Measurements from ENCODE around the gene SSR3. TPM values are rescaled to one million over a fixed set of nuclear protein-coding genes. Genes with fewer than 3 reads are reported as not detected.

The SSR3 gene
- total and polyA plus RNA-seq, 2 of the 13 experiments (the other 11 are each of a cell fraction or from before 2014, with no cell fraction given) = 229 to 325 TPM

- no peak overlapping the region for H3K27ac ChIP-seq (ENCODE audit: extremely low read length, insufficient read depth, low read length)
Observed at GRCh38 chr3:156602424-156602823, 47.5 kb upstream of the SSR3 start.

More at GRCh38 chr3:156602424-156602823, 47.5 kb upstream of the SSR3 start:
- 92% methylated on average over 2 of the region's 2 CpGs for WGBS (ENCODE audit: low lambda C conversion rate)
- Histone ChIP-seq H4K20me1 (ENCODE audit: insufficient read depth, low read length) (no peaks in the 10 kb centered on the region), H3K79me2 (ENCODE audit: insufficient read depth, low read length) (no peaks in the 10 kb centered on the region), H3K4me2 (ENCODE audit: low read depth, low read length) (no peak overlapping the region), H3K9me3 (ENCODE audit: low read length) (no peaks in the 10 kb centered on the region), H3K9ac (ENCODE audit: insufficient read depth, low read depth, low read length) (no peak overlapping the region), H3K4me1 (ENCODE audit: insufficient read depth, low read length) (peaks cover 20% of the 10 kb centered on the region), H3K36me3 (replicated peaks in 1 of 2; ENCODE audit: control insufficient read depth in 1 of 2, insufficient read depth in 2 of 2, low read length in 2 of 2) (no peaks in the 10 kb centered on the region), H3K4me3 (replicated peaks in 1 of 3; ENCODE audit: insufficient read depth in 1 of 3, low read depth in 2 of 3, low read length in 3 of 3) (no peak overlapping the region), H3K27me3 (ENCODE audit: control insufficient read depth in 1 of 2, insufficient read depth in 2 of 2, low read length in 2 of 2) (peaks cover 0 to 22% of the 10 kb centered on the region in 2 experiments; a peak in 3 of 5 replicates), H2AFZ (ENCODE audit: low read length) (no peak overlapping the region)
- DNase-seq (ENCODE audit: low spot score) = no peak
- in situ Hi-C loops (cut with HindIII; ENCODE audit: extremely low pct_ligation_motif_present, low pct_unique_long_range_greater_than_20kb) = no loop called here
- TF ChIP-seq ZNF564 (CRISPR knock-in tag; IDR thresholded peaks at IDR 0.05) (no peak), AHR (CRISPR knock-in tag; IDR thresholded peaks at IDR 0.05) (no peak), IRF2 (CRISPR knock-in tag; IDR thresholded peaks at IDR 0.05) (no peak), ZC3H13 (CRISPR knock-in tag; IDR thresholded peaks at IDR 0.05) (no peak), CC2D1A (CRISPR knock-in tag; IDR thresholded peaks at IDR 0.05) (no peak), POLR2G (IDR thresholded peaks at IDR 0.05; ENCODE audit: low read depth, low read length) (no peak), NFATC3 (CRISPR knock-in tag; IDR thresholded peaks at IDR 0.05) (no peak), ASH2L (IDR thresholded peaks at IDR 0.05; ENCODE audit: insufficient read length, low read depth, low read length) (no peak), GABPA (IDR thresholded peaks at IDR 0.05; ENCODE audit: low read depth, low read length) (no peak), GABPA (CRISPR knock-in tag; IDR thresholded peaks at IDR 0.05; ENCODE audit: low read depth) (no peak), HNRNPUL1 (IDR thresholded peaks at IDR 0.05; ENCODE audit: low read depth, low read length) (no peak), ZNF382 (CRISPR knock-in tag; IDR thresholded peaks at IDR 0.05; ENCODE audit: borderline replicate concordance) (no peak), ZNF3 (CRISPR knock-in tag; IDR thresholded peaks at IDR 0.05) (no peak), ZBTB38 (CRISPR knock-in tag; IDR thresholded peaks at IDR 0.05) (no peak)
- TF ChIP-seq, protein P1, sequence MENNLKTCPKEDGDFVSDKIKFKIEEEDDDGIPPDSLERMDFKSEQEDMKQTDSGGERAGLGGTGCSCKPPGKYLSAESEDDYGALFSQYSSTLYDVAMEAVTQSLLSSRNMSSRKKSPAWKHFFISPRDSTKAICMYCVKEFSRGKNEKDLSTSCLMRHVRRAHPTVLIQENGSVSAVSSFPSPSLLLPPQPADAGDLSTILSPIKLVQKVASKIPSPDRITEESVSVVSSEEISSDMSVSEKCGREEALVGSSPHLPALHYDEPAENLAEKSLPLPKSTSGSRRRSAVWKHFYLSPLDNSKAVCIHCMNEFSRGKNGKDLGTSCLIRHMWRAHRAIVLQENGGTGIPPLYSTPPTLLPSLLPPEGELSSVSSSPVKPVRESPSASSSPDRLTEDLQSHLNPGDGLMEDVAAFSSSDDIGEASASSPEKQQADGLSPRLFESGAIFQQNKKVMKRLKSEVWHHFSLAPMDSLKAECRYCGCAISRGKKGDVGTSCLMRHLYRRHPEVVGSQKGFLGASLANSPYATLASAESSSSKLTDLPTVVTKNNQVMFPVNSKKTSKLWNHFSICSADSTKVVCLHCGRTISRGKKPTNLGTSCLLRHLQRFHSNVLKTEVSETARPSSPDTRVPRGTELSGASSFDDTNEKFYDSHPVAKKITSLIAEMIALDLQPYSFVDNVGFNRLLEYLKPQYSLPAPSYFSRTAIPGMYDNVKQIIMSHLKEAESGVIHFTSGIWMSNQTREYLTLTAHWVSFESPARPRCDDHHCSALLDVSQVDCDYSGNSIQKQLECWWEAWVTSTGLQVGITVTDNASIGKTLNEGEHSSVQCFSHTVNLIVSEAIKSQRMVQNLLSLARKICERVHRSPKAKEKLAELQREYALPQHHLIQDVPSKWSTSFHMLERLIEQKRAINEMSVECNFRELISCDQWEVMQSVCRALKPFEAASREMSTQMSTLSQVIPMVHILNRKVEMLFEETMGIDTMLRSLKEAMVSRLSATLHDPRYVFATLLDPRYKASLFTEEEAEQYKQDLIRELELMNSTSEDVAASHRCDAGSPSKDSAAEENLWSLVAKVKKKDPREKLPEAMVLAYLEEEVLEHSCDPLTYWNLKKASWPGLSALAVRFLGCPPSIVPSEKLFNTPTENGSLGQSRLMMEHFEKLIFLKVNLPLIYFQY (CRISPR knock-in tag; IDR thresholded peaks at IDR 0.05; ENCODE audit: borderline replicate concordance) = no peak
- TF ChIP-seq, protein P2, sequence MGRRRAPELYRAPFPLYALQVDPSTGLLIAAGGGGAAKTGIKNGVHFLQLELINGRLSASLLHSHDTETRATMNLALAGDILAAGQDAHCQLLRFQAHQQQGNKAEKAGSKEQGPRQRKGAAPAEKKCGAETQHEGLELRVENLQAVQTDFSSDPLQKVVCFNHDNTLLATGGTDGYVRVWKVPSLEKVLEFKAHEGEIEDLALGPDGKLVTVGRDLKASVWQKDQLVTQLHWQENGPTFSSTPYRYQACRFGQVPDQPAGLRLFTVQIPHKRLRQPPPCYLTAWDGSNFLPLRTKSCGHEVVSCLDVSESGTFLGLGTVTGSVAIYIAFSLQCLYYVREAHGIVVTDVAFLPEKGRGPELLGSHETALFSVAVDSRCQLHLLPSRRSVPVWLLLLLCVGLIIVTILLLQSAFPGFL (CRISPR knock-in tag; IDR thresholded peaks at IDR 0.05) = no peak
- FAIRE-seq = no peak
- intact Hi-C loops (cut with micrococcal nuclease; ENCODE audit: unreplicated experiment) = no loop called here
- CTCF ChIA-PET (ENCODE audit: low intra/inter-chr PET ratio, low total read pairs) = no interaction called here
- no peak for ATAC-seq
- no TSS peak for BruUV-seq (replicated peaks)
- POLR2A ChIA-PET = no interaction called here
